Naive thymus-derived CD8-positive, alpha-beta T cell (primary cell): ENCODE results near the gene ACP2. TPM values are rescaled to one million over a fixed set of nuclear protein-coding genes. Genes with fewer than 3 reads are reported as not detected.

ENCODE experiments used
- ATAC-seq, 2 donors: fragments of 150-1000 bp; cut with Tn5 transposase in 1 of 2; sonication (Bioruptor Pico), chemical (Tn5 transposase) in 1 of 2; 1 replicate in 1 of 2; 2 replicates in 1 of 2; pipeline ENCODE4 v1.10.0; 2021; ENCODE audit warnings: mild to moderate bottlenecking in 2 of 2, moderate library complexity in 2 of 2
- POLR2A ChIA-PET: fragments of 350-600 bp; sonication (Branson Sonifier 250); formaldehyde crosslinking; loops from one replicate; lab custom pipeline; 2021; ENCODE audit warnings: antibody characterized with exemption; lab: Charles Lee
- DNase-seq, 10 donors: peaks; one replicate each; pipeline versions ENCODE4 v3.0.0 to v3.0.0-alpha.2; 2020 to 2022
- H3K27ac Mint-ChIP-seq, 10 donors: one replicate each; pipeline ENCODE4 v1.8.0; 2020 to 2022; ENCODE audit warnings: mild to moderate bottlenecking in 10 of 10, mixed read lengths in 10 of 10, moderate library complexity in 4 of 10, inconsistent platforms in 1 of 10
- H3K27me3 Mint-ChIP-seq, 5 donors: one replicate each; pipeline ENCODE4 v1.8.0; 2021 to 2022; ENCODE audit warnings: mixed read lengths in 5 of 5
- H3K36me3 Mint-ChIP-seq, 3 donors: one replicate each; pipeline ENCODE4 v1.8.0; 2020 to 2022; ENCODE audit warnings: mixed read lengths in 3 of 3, mild to moderate bottlenecking in 2 of 3, inconsistent platforms in 1 of 3
- H3K4me1 Mint-ChIP-seq, 4 donors: one replicate each; pipeline ENCODE4 v1.8.0; 2021 to 2022; ENCODE audit warnings: mixed read lengths in 4 of 4
- H3K4me3 Mint-ChIP-seq, 10 donors: one replicate each; pipeline ENCODE4 v1.8.0; 2020 to 2022; ENCODE audit warnings: mild to moderate bottlenecking in 10 of 10, mixed read lengths in 10 of 10, moderate library complexity in 6 of 10, inconsistent platforms in 1 of 10
- H3K9me3 Mint-ChIP-seq, 9 donors: one replicate each; pipeline ENCODE4 v1.8.0; 2020 to 2022; ENCODE audit warnings: mixed read lengths in 9 of 9, mild to moderate bottlenecking in 3 of 9, inconsistent platforms in 1 of 9, moderate library complexity in 1 of 9
- polyA plus RNA-seq, 3 donors: library from polyadenylated mRNA; unstranded; fragments of 300-500 nt; fragmentation: Illumina TruSeq; gene quantifications; one replicate each; pipeline ENCODE4 v1.2.3, GENCODE V29; 2021
- total RNA-seq, 8 experiments: library from RNA in 2 of 8; stranded (reverse) in 2 of 8; gene quantifications; one replicate each; pipeline ENCODE4 v1.2.3 and lab custom pipeline; 2021 to 2026

Gene ACP2
- total and polyA plus RNA-seq, 5 experiments from 2014 or later: 4.4 to 27.8 (median 10.0) TPM

DNA sequence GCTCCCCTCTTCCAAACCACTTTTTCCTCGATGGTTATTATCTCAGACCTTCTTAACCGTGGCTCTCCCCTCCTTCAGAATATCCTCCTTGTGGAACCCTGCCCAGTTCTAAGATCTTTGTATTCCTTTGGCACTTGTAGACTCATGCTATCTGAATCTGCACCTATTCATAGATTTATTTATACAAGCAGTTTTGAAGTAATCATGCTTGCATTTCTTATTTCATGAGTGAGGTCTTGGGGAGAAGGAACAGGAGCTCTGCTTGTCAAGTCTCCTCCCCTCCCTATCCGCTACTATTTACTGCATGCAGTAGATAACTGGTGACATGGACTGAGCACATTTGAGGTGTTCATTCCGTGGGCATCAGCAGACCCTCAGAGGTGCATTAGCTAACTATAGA lies 15.9 kb upstream of the ACP2 start:
- H3K36me3 Mint-ChIP-seq: no peaks in the 10 kb centered on the region

DNA sequence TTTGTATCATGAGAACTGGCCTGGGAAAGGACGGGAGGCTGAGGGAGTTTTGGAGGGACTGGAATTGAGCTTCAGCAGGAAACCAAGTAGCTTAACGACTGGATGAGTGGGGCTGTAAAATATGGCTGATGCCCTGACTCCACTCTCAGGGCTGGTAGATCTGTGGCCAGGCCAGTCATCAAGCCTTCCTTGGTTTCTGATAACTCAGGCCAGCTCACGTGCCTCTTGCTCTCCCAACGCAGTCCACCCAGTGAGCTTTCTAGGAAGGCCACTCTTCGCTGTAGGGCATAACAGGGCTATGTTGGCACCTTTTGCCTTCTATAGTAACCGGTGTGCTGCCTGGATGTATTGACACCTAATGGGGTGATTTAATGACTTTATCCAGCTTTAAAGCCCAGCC lies 15.5 kb upstream of the ACP2 start:
- H3K4me1 Mint-ChIP-seq: peaks cover 16 to 47% (median 36%) of the 10 kb centered on the region in 4 donors

More for the DNA sequence above, 15.9 kb upstream of the ACP2 start:
- no peaks in the 10 kb centered on the region for H3K9me3 Mint-ChIP-seq
- POLR2A ChIA-PET: interaction anchor here (1.2 to 2.0 kb wide), 2 partner anchors 12 to 50 kb away, joined by 3 to 7 read pairs; partner anchors contain the start of gene DDB2
- no peaks in the 10 kb centered on the region for H3K27me3 Mint-ChIP-seq
- peaks cover 12 to 45% (median 33%) of the 10 kb centered on the region in 4 donors for H3K4me1 Mint-ChIP-seq
- peak overlapping the region in 6 of 10 donors; percentile 24 to 65 (median 56) for H3K27ac Mint-ChIP-seq
- DNase-seq: no peak
- no peak overlapping the region for H3K4me3 Mint-ChIP-seq
- ATAC-seq: no peak

DNA sequence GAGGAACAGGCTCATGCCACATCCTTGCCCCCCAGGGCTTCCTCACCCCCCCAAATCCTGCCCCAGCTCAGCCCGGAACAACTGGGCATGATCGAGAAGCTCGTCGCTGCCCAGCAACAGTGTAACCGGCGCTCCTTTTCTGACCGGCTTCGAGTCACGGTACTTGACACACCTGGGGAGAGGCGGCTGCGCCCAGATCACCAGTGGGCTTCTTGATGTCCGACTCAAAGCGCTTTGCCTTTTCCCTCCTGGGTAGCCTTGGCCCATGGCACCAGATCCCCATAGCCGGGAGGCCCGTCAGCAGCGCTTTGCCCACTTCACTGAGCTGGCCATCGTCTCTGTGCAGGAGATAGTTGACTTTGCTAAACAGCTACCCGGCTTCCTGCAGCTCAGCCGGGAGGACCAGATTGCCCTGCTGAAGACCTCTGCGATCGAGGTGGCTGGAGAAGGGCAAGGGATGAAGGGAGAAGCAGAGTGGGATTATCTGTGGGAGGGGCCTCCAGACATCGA lies 12.7 kb upstream of the ACP2 start:
- POLR2A ChIA-PET: no interaction called here
- no peak for DNase-seq
- Mint-ChIP-seq H3K4me3 (no peak overlapping the region), H3K4me1 (peaks cover 10 to 34% (median 24%) of the 10 kb centered on the region in 4 donors), H3K36me3 (no peaks in the 10 kb centered on the region), H3K27me3 (no peaks in the 10 kb centered on the region), H3K27ac (peak overlapping the region in 2 of 10 donors; percentile 34 to 53), H3K9me3 (no peaks in the 10 kb centered on the region)
- no peak for ATAC-seq

More for the DNA sequence above, 15.5 kb upstream of the ACP2 start:
- ATAC-seq: no peak
- H3K27ac Mint-ChIP-seq: peak overlapping the region in 4 of 10 donors; percentile 24 to 65 (median 46)
- POLR2A ChIA-PET: interaction anchor here (0.6 to 2.0 kb wide), 4 partner anchors 8 to 109 kb away, joined by 3 to 7 read pairs (median 4); partner anchors contain the start of gene DDB2
- no peaks in the 10 kb centered on the region for H3K9me3 Mint-ChIP-seq
- no peaks in the 10 kb centered on the region for H3K36me3 Mint-ChIP-seq
- H3K27me3 Mint-ChIP-seq: no peaks in the 10 kb centered on the region
- no peak for DNase-seq
- no peak overlapping the region for H3K4me3 Mint-ChIP-seq

DNA sequence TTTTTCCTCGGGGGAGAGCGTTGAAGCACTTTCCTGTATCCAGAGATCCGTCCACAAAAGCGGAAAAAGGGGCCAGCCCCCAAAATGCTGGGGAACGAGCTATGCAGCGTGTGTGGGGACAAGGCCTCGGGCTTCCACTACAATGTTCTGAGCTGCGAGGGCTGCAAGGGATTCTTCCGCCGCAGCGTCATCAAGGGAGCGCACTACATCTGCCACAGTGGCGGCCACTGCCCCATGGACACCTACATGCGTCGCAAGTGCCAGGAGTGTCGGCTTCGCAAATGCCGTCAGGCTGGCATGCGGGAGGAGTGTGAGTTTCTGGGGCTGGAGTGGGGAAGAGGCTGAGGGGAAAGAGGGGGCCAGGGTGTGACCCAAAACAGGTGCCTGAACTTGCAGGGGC lies 11.8 kb upstream of the ACP2 start:
- Mint-ChIP-seq H3K4me1 (peaks cover 10 to 26% (median 22%) of the 10 kb centered on the region in 4 donors), H3K27me3 (no peaks in the 10 kb centered on the region), H3K27ac (peak overlapping the region in 2 of 10 donors; percentile 18 to 84), H3K4me3 (no peak overlapping the region), H3K9me3 (no peaks in the 10 kb centered on the region), H3K36me3 (peaks cover 0 to 3% (median 0%) of the 10 kb centered on the region in 3 donors)
- DNase-seq (no peak), ATAC-seq (no peak)
- POLR2A ChIA-PET: interaction anchor here (0.8 to 3.0 kb wide), 6 partner anchors 8 to 82 kb away, joined by 3 to 18 read pairs (median 4); partner anchors contain the start of genes ACP2 and MADD

DNA sequence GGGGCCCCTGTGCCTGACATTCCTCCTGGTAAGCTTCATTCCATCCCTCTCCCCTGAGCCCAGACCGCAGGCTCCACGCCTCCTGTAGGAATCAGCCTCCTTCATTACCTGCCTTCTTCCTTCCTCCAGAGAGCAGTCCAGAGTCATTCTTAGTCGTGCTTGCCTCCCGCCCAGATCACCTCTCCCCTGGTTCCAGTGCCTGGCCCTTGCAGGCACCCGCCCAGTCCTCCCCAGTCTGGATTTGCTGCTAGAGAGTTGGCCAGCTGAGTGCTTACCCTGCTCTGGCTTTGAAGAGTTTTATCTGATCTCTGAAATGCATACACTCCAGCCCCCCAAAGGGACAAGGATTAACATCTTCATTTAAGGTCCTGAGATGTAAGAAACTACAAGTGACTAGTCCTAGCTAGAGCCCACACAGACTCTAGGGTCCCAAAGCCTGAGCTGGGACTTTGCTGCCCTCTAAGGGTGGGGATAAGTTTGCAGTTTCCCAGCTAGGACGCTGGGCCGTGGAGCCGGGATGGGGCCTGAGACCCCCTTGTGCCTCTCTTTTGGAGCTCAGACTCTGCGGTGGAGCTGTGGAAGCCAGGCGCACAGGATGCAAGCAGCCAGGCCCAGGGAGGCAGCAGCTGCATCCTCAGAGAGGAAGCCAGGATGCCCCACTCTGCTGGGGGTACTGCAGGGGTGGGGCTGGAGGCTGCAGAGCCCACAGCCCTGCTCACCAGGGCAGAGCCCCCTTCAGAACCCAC lies 10.8 kb upstream of the ACP2 start:
- H3K27ac Mint-ChIP-seq: peak overlapping the region in 6 of 10 donors; percentile 13 to 89 (median 59)
- peak; percentile 85 to 91 for ATAC-seq
- H3K9me3 Mint-ChIP-seq: no peaks in the 10 kb centered on the region
- H3K4me3 Mint-ChIP-seq: no peak overlapping the region
- no peaks in the 10 kb centered on the region for H3K27me3 Mint-ChIP-seq
- peak in 7 of 10 donors; percentile 6 to 45 (median 34) for DNase-seq
- peaks cover 0 to 3% (median 0%) of the 10 kb centered on the region in 3 donors for H3K36me3 Mint-ChIP-seq
- POLR2A ChIA-PET: interaction anchor here (0.5 to 3.0 kb wide), 11 partner anchors 9 to 475 kb away, joined by 3 to 18 read pairs (median 4); partner anchors contain the start of genes ACP2 and MADD
- H3K4me1 Mint-ChIP-seq: peaks cover 15 to 34% (median 20%) of the 10 kb centered on the region in 4 donors

DNA sequence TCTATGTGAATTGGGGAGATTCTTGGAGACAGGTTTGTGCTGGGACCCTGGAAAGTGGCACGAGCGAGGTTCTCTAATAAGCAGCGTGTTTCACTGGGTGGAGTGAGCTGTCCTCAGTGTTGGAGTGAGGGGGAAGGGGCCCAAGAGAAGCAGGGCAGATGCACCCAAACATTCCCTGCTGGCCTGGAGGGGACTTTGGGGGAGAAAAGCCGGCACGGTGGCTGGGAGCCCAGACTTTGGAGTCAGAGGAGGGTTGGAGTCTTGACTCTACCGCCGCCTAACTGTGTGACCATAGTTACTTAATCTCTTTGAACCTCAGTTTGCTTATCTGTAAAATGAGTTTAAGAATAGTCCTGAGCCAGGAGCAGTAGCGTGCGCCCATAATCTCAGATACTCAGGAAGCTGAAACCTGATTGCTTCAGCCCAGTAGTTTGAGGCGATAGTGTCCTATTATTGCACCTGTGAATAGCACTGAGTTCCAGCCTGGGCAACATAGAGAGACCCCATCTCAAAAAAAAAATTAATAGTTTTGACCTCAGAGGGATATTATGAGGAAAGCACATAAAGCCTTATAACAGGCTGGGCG lies 9.8 kb upstream of the ACP2 start:
- Mint-ChIP-seq H3K27ac (peak overlapping the region in 4 of 10 donors; percentile 35 to 79 (median 51)), H3K4me1 (peaks cover 14 to 34% (median 21%) of the 10 kb centered on the region in 4 donors), H3K27me3 (no peaks in the 10 kb centered on the region), H3K4me3 (no peak overlapping the region), H3K9me3 (no peaks in the 10 kb centered on the region), H3K36me3 (peaks cover 0 to 3% (median 0%) of the 10 kb centered on the region in 3 donors)
- no peak for ATAC-seq
- no peak for DNase-seq
- POLR2A ChIA-PET: interaction anchor here (0.5 to 3.0 kb wide), 6 partner anchors 10 to 558 kb away, joined by 3 to 18 read pairs (median 6); partner anchors contain the start of genes ACP2 and ARHGAP1

DNA sequence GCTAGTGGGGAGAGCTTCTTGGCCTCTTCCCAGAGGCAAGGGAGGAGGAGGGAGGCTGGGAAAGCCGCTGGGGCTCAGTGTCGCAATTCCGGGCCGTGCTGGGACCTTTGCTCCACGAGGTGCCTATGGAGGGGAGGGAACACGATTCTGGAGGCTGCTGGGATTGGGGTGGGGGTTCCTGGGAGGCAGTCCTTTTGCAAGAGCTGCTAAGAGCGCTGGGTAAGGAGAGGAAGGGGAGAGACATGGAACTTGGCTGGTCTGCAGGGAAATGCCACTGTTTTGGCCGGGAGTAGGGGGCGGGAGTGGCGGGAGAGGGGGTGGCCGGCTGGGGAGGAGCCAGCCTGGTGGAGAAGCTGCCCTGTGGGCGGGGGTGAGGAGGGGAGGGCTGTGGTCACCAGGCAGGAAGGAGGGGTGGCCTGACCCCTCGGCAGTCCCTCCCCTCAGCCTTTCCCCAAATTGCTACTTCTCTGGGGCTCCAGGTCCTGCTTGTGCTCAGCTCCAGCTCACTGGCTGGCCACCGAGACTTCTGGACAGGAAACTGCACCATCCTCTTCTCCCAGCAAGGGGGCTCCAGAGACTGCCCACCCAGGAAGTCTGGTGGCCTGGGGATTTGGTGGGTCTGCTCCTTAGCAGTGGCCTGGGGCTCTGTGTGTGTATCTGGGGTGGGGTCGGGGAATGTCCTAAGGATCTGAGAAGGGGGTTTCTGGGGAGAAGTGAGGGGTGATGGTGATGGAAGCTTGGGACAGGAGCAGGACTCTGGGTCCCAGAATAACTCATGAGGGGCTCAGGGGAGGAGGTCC lies 9.1 kb upstream of the ACP2 start, which contains the start of gene NR1H3:
Gene NR1H3, plus strand, starts transcription at position 480 of the 800 bp plus-strand sequence. CDS start 1,221 bp downstream, outside the sequence.
- Mint-ChIP-seq H3K36me3 (peaks cover 0 to 3% (median 0%) of the 10 kb centered on the region in 3 donors), H3K27me3 (no peaks in the 10 kb centered on the region), H3K4me3 (no peak within 1 kb of the TSS), H3K9me3 (no peaks in the 10 kb centered on the region), H3K4me1 (peaks cover 14 to 34% (median 21%) of the 10 kb centered on the region in 4 donors), H3K27ac (peak within 1 kb of the TSS in 5 of 10 donors; percentile 11 to 79 (median 37))
- DNase-seq: no peak
- ATAC-seq: peak in 1 of 2 donors; percentile 39
- POLR2A ChIA-PET: interaction anchor here (0.6 to 3.0 kb wide), 6 partner anchors 9 to 338 kb away, joined by 3 to 18 read pairs (median 4); partner anchors contain the start of gene ACP2

DNA sequence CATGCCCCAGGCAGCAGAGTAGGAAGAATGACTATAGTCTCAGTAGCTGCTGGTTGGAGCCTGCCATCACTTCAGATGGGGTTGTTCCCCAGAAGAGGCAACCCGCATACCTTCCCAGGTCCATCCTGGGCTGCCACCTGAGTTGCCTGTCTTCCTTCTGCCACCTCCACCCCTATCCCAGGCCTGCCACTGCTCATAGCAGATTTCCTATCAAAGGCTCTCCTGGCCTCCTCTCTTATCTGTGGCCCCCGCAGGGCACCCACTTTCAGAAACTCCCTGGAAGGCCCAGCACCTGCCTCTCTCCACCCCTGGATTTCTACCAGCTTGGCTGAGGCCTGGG lies 8.5 kb upstream of the ACP2 start:
- peaks cover 0 to 3% (median 0%) of the 10 kb centered on the region in 3 donors for H3K36me3 Mint-ChIP-seq
- POLR2A ChIA-PET: interaction anchor here (0.6 to 1.6 kb wide), 6 partner anchors 11 to 652 kb away, joined by 3 to 6 read pairs (median 3); no protein-coding TSS in a partner anchor
- peaks cover 14 to 34% (median 21%) of the 10 kb centered on the region in 4 donors for H3K4me1 Mint-ChIP-seq
- H3K4me3 Mint-ChIP-seq: no peak overlapping the region
- DNase-seq (no peak), ATAC-seq (no peak)
- no peaks in the 10 kb centered on the region for H3K27me3 Mint-ChIP-seq
- H3K9me3 Mint-ChIP-seq: no peaks in the 10 kb centered on the region
- no peak overlapping the region for H3K27ac Mint-ChIP-seq

DNA sequence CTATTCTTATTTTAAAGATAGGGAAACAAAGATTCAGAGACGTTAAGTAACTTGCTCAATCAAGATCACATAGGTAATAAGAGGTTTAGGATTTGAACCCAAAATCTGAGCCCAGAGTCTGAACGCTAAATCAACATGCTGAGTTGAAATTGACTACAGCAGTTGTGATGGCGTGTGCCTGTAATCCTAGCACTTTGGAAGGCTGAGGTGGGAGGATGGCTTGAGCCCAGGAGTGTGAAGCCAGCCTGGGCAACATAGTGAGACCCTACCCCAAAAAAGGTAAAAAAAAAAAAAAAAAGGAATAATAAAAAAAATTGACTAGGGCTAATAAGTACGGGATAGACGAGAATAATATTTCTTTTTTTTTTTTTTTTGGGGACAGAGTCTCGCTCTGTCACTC lies 7.8 kb upstream of the ACP2 start:
- POLR2A ChIA-PET: interaction anchor here (0.7 to 1.2 kb wide), 3 partner anchors 7 to 653 kb away, joined by 3 to 4 read pairs (median 3); no protein-coding TSS in a partner anchor
- Mint-ChIP-seq H3K27me3 (no peaks in the 10 kb centered on the region), H3K9me3 (no peaks in the 10 kb centered on the region), H3K27ac (no peak overlapping the region), H3K4me1 (peaks cover 14 to 34% (median 21%) of the 10 kb centered on the region in 4 donors), H3K4me3 (no peak overlapping the region), H3K36me3 (peaks cover 0 to 3% (median 0%) of the 10 kb centered on the region in 3 donors)
- DNase-seq (no peak), ATAC-seq (no peak)

DNA sequence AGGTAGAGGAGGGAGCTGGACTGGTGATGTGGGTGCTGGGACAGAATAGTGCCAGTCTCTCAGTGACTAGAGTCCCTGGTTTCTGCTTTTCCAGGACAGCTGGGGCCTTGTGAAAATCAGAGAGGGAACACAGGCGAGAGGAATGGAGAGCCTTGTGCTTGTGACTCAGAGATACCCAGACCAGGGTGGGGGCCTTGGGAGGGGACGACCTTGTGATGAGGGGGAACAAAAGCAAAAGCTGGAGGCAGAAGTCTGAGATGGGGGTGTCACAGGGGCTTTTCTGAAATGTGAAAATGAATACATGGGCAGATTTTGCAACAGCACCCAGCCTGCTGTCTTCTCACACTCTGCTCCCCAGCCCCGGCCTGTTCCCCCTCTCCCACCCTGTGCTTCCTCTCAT lies 5.8 kb upstream of the ACP2 start:
- Mint-ChIP-seq H3K27ac (peak overlapping the region in 2 of 10 donors; percentile 20 to 75), H3K36me3 (peaks cover 0 to 3% (median 0%) of the 10 kb centered on the region in 3 donors), H3K9me3 (no peaks in the 10 kb centered on the region), H3K4me1 (peaks cover 11 to 24% (median 15%) of the 10 kb centered on the region in 4 donors), H3K27me3 (no peaks in the 10 kb centered on the region), H3K4me3 (no peak overlapping the region)
- ATAC-seq: no peak
- no peak for DNase-seq
- POLR2A ChIA-PET: no interaction called here

DNA sequence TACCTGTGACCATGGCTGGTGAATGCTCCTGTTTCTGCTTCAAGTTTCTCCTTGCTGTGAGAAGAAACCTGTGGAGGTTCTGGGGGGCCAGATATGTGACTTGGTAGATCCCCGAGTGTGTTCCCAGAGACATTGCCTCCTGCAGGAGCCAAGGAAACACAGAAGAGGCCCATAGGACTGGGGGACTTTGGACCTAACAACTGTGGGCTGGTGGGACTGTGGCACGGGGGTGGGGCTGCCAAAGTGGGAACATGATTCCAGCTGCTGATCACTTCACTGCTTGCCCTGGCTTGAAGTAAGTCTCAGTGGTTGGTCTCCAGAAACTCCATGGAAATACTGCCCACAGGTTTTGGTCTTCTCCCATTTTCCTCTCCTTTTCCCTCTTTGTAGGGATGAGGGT lies 5.0 kb upstream of the ACP2 start:
- H3K4me3 Mint-ChIP-seq: no peak overlapping the region
- peaks cover 7 to 22% (median 17%) of the 10 kb centered on the region in 4 donors for H3K4me1 Mint-ChIP-seq
- H3K27me3 Mint-ChIP-seq: no peaks in the 10 kb centered on the region
- no peak for DNase-seq
- POLR2A ChIA-PET: no interaction called here
- H3K9me3 Mint-ChIP-seq: no peaks in the 10 kb centered on the region
- H3K36me3 Mint-ChIP-seq: peaks cover 0 to 3% (median 0%) of the 10 kb centered on the region in 3 donors
- ATAC-seq: no peak
- H3K27ac Mint-ChIP-seq: peak overlapping the region in 3 of 10 donors; percentile 20 to 75 (median 47)
